Measurements from ENCODE around the gene STIM2.

The STIM2 gene

GRCh38 chr4:26837993-26838842 is 22.4 kb upstream of the STIM2 start:
- DNase-seq = no peak

DNA sequence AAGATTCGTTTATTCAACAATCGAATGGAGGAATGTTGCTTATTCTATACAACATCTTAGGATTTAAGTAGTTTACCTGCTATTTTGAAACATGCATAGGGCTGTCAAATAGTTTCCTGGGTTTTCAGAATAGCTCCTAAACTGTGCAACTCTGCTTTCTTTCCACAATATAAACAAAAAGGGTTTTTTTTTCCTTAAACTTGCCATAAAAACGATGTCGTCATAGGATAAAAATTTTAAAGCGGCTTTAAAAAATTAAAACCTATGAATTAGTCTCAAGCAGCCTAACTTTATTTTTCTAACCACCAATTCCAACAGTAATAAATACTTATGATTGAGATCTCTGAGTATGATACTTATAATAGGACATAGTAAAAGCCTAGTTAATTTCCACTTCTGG is 21.6 kb upstream of the STIM2 start:
- no peak for DNase-seq

DNA sequence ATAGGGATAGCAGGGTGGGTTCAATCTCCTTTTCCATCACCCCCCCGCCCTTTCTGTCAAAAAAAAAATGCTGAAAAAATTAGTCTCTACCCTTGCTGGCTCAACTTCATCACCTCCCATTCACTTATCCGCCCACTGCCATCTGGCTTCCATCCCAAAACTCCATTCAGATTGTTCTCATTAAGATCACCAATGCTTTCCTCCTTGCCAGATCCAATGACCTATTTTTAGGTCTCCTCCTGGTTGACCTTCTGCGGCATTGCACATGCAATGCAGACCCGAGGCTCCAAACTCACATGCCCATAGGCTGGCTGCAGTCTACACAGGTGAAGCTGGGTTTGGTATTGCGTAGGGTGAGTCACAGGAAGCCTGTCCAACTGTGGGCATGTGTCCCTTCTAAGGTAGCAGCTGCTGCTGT is 21.1 kb upstream of the STIM2 start:
- no peak for DNase-seq

DNA sequence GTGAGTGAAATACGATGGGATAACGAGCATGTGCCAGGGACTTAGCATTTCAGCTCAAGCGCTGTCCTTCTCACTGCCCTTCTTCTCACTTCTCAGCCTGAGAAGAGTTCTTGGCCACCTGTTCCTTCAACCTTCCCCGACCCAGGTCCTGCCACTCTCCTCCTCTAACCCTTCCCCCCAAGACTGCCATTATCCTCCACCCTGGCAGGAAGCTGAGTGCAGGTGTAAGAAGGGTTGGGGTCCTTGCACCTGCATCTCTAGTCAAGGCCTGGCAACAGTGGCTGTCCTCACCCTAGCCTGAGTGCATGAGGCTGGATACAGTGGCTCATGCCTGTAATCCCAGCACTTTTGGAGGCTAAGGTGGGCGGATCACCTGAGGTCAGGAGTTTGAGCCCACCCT is 19.9 kb upstream of the STIM2 start:
- no peak for DNase-seq

DNA sequence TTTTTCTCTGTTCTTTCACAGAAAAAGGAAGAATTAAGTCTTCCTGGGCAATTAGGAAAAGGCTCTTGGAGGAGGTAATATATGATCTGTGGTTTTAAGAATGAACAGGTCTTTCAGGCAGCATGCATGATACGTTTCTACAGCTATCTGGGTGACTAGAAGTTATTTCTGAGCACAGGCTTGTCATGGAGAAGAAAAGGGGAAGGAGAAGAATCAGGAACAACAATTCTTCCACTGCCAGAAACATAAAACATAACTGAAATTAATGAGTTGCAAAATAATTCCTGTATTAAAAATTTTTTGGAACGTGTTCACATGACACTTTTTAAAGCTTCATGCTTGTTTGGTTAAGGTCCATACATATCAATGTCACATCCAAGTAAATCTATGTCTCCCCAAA is 17.7 kb upstream of the STIM2 start:
- no peak for DNase-seq

GRCh38 chr4:26850528-26850927 is 10.1 kb upstream of the STIM2 start:
- no peak for DNase-seq

DNA sequence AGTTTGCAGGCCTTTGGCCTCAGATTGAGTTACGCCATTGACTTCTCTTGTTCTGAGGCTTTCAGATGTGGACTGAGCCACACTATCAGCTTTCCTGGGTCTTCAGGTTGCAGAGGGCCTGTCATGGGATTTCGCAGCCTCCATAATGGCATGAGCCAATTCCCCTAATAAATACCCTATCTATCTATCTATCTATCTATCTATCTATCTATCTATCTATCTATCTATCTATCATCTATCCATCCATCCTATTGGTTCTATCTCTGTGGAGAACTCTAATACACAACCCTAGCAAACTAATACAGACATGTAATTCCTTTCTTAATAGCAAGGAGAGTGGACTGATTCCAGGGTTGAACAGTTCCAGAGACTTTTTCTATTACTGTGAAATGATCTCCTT is 9.5 kb upstream of the STIM2 start:
- DNase-seq = no peak

DNA sequence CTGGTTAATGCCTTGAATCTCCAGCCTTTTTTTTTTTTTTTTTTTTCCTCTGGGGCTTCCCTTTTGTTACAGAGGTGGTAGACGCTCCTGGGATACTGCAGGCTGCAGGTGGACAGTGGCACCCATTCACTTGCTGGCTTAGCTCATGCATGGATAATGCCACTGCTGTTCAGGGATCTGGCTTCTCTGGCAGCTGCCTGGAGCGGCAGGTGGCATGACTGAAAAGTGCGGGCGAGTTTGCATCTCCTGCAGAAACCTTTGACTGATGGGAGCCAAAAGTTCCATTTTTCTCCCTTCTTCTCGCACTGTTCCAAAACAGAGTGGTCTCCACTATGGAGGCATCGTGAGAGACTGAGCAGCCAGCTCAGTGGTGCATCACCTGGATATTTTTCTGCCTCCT is 5.9 kb upstream of the STIM2 start:
- DNase-seq = no peak

- no peak for DNase-seq
Observed at GRCh38 chr4:26856906-26857277, 3.7 kb upstream of the STIM2 start.

GRCh38 chr4:26857278-26858034 is 3.2 kb upstream of the STIM2 start:
- DNase-seq = peak; percentile 66

DNA sequence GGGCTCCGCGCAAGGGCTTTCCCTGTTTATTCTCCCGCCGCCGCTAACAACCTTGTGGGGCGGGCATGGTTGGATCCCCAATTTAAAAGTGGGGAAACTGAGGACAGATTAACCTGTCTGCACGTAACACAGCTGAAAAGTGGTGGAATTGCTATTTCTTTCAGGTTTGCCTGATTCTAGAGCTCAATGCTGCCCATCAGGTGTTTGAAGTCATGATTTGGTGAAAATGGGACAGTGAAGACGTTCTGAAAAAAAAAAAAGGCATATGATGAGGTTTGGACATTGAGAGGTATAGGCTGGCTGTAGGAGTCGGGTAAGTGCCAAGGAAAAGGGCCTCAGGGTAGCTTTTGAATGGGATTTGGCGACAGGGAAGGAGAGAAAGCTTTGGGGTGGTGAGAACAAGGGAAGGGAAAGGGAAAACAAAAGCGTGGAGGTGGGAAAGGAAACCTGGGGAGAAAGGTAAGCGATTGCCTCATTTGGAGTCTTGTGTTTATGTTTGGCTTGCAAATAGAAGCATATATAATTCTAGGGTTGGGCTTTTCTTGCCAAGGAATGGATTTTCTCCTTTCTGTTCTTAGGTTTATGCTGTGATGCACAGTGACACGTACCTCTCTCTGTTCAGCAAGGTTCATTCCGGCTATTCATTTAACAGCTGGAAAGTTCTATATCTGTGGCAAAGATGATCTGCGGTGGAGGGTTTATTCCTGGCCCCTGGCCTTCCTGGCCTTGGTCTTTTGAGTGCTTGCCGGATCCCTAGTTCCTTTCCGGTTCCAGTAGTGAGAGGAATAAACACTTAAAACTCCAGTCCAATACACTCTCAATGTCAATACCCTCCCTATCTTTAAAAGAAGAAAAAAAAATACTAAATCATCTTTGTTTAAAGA is 2.4 kb upstream of the STIM2 start:
- DNase-seq = no peak

DNA sequence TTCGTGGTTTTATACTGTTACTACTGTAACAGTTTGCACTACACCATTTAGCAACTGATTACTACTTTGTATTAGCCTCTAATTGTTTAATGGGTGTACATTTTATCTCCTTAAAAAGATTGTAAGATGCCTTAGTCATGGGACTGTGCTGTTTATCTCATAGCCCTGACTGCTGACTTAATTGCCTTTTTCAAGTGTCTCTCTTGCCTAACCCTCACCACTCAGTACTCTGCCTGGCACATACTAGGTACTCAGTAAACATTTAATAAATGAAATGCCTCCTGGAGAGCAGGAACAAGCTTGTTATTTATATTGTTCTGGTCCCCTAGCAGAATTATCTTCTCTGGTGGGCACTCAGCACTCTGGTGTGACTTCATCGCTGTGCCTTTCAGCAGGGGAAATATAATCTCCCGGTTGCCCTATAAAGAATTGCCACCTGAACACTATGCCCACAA is 1.7 kb upstream of the STIM2 start:
- no peak for DNase-seq

DNA sequence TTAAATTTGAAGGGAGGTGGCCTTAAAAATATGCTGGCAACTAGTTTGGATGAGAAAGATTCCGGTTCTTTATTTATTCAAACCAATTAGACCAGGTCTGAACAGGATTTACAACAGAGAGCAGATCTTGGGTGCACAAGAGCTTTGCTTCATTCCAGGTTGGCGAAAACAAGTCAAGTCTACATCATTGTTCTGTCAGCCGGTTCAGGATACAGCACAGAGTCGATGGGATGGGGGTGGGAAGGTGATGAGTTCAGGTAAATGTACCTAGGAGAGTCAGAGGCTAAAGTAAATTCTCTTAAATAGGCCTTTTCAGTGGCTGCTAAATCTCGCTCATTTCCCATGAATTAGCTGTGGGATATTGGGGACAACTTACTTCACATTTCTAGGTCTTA is 882 bp upstream of the STIM2 start:
- DNase-seq = no peak

DNA sequence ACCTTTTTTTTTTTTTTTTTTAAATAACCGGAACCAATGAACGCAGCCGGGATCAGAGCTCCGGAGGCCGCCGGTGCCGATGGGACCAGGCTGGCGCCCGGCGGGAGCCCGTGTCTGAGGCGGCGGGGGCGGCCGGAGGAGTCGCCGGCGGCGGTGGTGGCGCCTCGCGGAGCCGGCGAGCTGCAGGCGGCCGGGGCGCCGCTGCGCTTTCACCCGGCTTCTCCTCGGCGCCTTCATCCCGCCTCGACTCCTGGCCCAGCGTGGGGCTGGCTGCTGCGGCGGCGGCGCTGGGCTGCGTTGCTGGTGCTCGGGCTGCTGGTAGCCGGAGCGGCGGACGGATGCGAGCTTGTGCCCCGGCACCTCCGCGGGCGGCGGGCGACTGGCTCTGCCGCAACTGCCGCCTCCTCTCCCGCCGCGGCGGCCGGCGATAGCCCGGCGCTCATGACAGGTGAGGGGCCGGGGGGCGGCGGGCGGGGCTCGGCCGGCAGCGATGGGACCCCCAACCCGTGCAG is 337 bp downstream of the STIM2 start:
- peak; percentile 32 for DNase-seq

DNA sequence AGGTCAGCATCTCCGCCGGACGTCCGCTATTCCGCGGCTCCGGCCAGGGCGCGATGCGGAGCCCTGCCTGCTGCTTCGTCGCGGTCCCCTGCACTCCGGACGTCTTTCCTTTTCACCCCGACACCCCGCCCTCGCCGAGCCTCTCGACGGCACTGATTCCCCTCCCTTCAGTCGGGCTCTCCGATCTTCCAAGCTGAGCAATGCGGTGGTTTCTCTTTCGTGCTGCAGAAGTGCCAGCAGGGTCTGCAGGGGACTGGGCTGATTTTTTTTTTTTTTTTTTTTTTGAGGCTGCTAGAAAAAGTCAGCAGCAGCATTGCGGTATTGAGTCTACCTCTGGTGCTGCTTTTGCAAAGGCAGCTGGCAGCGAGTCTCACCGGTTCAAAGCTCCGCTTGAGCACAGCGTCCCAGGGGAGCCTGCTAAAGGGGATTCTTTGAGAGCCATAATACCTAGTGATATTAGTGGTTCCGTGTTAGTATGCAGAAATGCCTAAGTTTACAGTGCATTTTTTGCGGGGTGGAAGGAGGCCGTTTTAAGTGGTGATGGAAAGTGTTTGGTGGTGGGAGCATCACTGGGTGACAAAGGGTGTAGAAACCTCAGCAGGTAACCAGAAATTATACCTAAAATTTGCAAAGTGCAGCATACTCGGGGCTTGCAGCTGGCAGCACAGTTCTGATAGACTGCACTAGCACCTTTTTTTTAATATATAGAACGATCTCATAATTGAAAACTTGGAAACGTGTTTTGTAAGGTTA is 969 bp downstream of the STIM2 start:
- DNase-seq = no peak

- no peak for DNase-seq
Observed at GRCh38 chr4:26862381-26862915, 1.8 kb downstream of the STIM2 start.

GRCh38 chr4:26863512-26863911 is 2.9 kb downstream of the STIM2 start:
- no peak for DNase-seq

GRCh38 chr4:26864899-26865298 is 4.3 kb downstream of the STIM2 start:
- no peak for DNase-seq

- no peak for DNase-seq
Observed at GRCh38 chr4:26866203-26866602, 5.6 kb downstream of the STIM2 start.

- no peak for DNase-seq
Observed at GRCh38 chr4:26866781-26867180, 6.1 kb downstream of the STIM2 start.

DNA sequence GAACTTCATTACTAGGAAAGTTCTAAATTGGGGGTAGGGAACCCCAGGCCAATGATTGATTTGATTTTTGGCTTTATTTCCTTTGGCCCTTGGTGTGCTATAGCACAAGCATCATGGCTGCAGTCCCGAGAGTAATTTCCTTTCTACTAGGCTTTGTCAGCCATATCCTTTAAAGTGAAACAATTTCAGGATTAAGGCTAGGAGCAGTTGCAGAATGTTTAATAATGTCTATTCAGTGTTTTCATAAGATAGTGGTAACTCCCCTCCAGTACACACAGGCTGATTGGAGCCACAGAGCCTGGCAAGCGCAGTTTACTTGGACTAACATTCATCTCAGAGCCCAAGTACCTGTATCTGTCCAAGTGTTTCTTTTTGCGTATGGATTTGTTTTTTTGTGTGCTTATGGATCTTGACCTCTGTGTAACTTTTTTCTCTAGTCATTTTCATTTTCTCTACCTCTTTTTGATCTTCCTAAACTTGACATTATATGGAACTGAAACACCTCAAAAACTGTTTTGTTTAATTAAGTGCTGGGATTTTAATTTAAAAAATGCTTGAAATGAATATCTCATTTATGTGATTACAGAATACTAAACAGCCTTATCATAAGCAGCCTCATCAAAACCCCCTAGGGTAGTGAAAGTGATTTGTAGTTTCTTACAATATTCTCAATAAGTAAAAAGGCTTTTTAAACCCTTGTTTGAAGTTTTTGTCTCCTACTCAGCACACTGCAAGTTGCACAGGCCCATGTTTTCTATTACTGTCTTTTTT is 7.5 kb downstream of the STIM2 start:
- no peak for DNase-seq
